H9 (cell line): Measurements from ENCODE around the gene SRGAP3. TPM values are rescaled to one million over a fixed set of nuclear protein-coding genes. Genes with fewer than 3 reads are reported as not detected.

ENCODE experiments used
- DNase-seq: peaks from one replicate; pipeline ENCODE4 v3.0.0-alpha.2; 2017
- H2AFZ ChIP-seq: one replicate; pipeline ENCODE4 v1.6.1; 2013; ENCODE audit warnings: mild to moderate bottlenecking, low read length, control low read depth, moderate library complexity
- H2AK5ac ChIP-seq: 2 replicates; pipeline ENCODE4 v1.6.1; 2013; ENCODE audit warnings: low read length, control low read depth, mixed read lengths; ENCODE audit not compliant: insufficient read length
- H2BK120ac ChIP-seq: one replicate; pipeline ENCODE4 v1.6.1; 2013; ENCODE audit warnings: low read depth, mild to moderate bottlenecking, low read length, control low read depth, inconsistent platforms; ENCODE audit not compliant: poor library complexity, severe bottlenecking
- H2BK12ac ChIP-seq: 2 replicates; pipeline ENCODE4 v1.6.1; 2013; ENCODE audit warnings: low read length, control low read depth, mixed read lengths, low read depth; ENCODE audit not compliant: insufficient read length
- H2BK15ac ChIP-seq: 2 replicates; pipeline ENCODE4 v1.6.1; 2013; ENCODE audit warnings: low read depth, low read length, control low read depth
- H2BK20ac ChIP-seq: one replicate; pipeline ENCODE4 v1.6.1; 2013; ENCODE audit warnings: low read depth, mild to moderate bottlenecking, low read length, control low read depth, inconsistent platforms; ENCODE audit not compliant: poor library complexity, severe bottlenecking
- H2BK5ac ChIP-seq: 2 replicates; pipeline ENCODE4 v1.6.1; 2013; ENCODE audit warnings: low read length, control low read depth, mixed read lengths; ENCODE audit not compliant: insufficient read length
- H3K14ac ChIP-seq: 2 replicates; pipeline ENCODE4 v1.6.1; 2013; ENCODE audit warnings: low read length, control low read depth; ENCODE audit not compliant: insufficient read depth
- H3K18ac ChIP-seq: 2 replicates; pipeline ENCODE4 v1.6.1; 2013; ENCODE audit warnings: low read depth, mild to moderate bottlenecking, mixed read lengths, low read length, control low read depth; ENCODE audit not compliant: insufficient read length
- H3K23ac ChIP-seq: 2 replicates; pipeline ENCODE4 v1.6.1; 2013; ENCODE audit warnings: low read length, control low read depth, mixed read lengths, low read depth; ENCODE audit not compliant: insufficient read length
- H3K23me2 ChIP-seq: 2 replicates; pipeline ENCODE4 v1.6.1; 2013; ENCODE audit warnings: low read depth, mild to moderate bottlenecking, mixed read lengths, low read length, control low read depth; ENCODE audit not compliant: insufficient read length, poor library complexity, severe bottlenecking
- H3K27ac ChIP-seq: 2 replicates; pipeline ENCODE4 v1.5.1; 2013; ENCODE audit warnings: low read length, control low read depth, mixed read lengths, low read depth; ENCODE audit not compliant: insufficient read length
- H3K27me3 ChIP-seq: 2 replicates; pipeline ENCODE4 v1.6.1; 2013; ENCODE audit warnings: low read length, control low read depth, inconsistent platforms; ENCODE audit not compliant: insufficient read depth
- H3K4ac ChIP-seq: 2 replicates; pipeline ENCODE4 v1.6.1; 2013; ENCODE audit warnings: low read depth, mild to moderate bottlenecking, control low read depth, inconsistent platforms, low read length, moderate library complexity
- H3K4me1 ChIP-seq: 2 replicates; pipeline ENCODE4 v1.6.1; 2013; ENCODE audit warnings: low read length, control low read depth, inconsistent platforms; ENCODE audit not compliant: insufficient read depth
- H3K4me2 ChIP-seq: 2 replicates; pipeline ENCODE4 v1.6.1; 2013; ENCODE audit warnings: low read length, control low read depth, mixed read lengths; ENCODE audit not compliant: insufficient read length, insufficient read depth
- H3K56ac ChIP-seq: 2 replicates; pipeline ENCODE4 v1.6.1; 2013; ENCODE audit warnings: low read depth, mild to moderate bottlenecking, mixed read lengths, low read length, control low read depth; ENCODE audit not compliant: insufficient read length
- H3K79me1 ChIP-seq: 2 replicates; pipeline ENCODE4 v1.6.1; 2013; ENCODE audit warnings: low read depth, mild to moderate bottlenecking, moderate library complexity, low read length, control low read depth, inconsistent platforms; ENCODE audit not compliant: insufficient read depth, poor library complexity, severe bottlenecking
- H3K79me2 ChIP-seq: 2 replicates; pipeline ENCODE4 v1.6.1; 2013; ENCODE audit warnings: low read length, control low read depth, inconsistent platforms; ENCODE audit not compliant: insufficient read depth
- H3K9ac ChIP-seq: 2 replicates; pipeline ENCODE4 v1.6.1; 2013; ENCODE audit warnings: low read length, control low read depth, mixed read lengths; ENCODE audit not compliant: insufficient read length; ENCODE audit errors: extremely low read depth
- H3K9me3 ChIP-seq: one replicate; pipeline ENCODE4 v1.6.1; 2013; ENCODE audit warnings: low read depth, low read length, inconsistent platforms; ENCODE audit not compliant: control insufficient read depth
- H3T11ph ChIP-seq: one replicate; pipeline ENCODE4 v1.6.1; 2013; ENCODE audit warnings: mild to moderate bottlenecking, low read length, control low read depth, inconsistent platforms
- H4K20me1 ChIP-seq: one replicate; pipeline ENCODE4 v1.6.1; 2013; ENCODE audit not compliant: control insufficient read depth, insufficient read length, insufficient read depth
- H4K5ac ChIP-seq: 2 replicates; pipeline ENCODE4 v1.6.1; 2013; ENCODE audit warnings: low read depth, mild to moderate bottlenecking, mixed read lengths, low read length, control low read depth; ENCODE audit not compliant: insufficient read length
- H4K8ac ChIP-seq: replicated peaks from 2 replicates; pipeline ENCODE4 v1.6.1; 2013; ENCODE audit warnings: low read length, control low read depth, mixed read lengths, low read depth; ENCODE audit not compliant: insufficient read length
- H4K91ac ChIP-seq: 2 replicates; pipeline ENCODE4 v1.6.1; 2013; ENCODE audit warnings: low read depth, mild to moderate bottlenecking, moderate library complexity, mixed read lengths, low read length, control low read depth; ENCODE audit not compliant: insufficient read length
- H3K27ac Mint-ChIP-seq, 3 experiments: 2 replicates in 2 of 3; 3 replicates in 1 of 3; pipeline ENCODE4 v1.8.0; 2020 to 2021; ENCODE audit warnings: mixed read lengths in 3 of 3, mild to moderate bottlenecking in 1 of 3, moderate library complexity in 1 of 3
- H3K27me3 Mint-ChIP-seq: 2 replicates; pipeline ENCODE4 v1.8.0; 2021; ENCODE audit warnings: low read depth, mild to moderate bottlenecking, moderate library complexity, mixed read lengths
- H3K36me3 Mint-ChIP-seq, 3 experiments: 2 replicates in 2 of 3; 3 replicates in 1 of 3; pipeline ENCODE4 v1.8.0; 2020 to 2021; ENCODE audit warnings: low read depth in 3 of 3, mixed read lengths in 3 of 3; ENCODE audit not compliant: insufficient read depth in 1 of 3
- H3K4me1 Mint-ChIP-seq, 2 experiments: 2 replicates each; pipeline ENCODE4 v1.8.0; 2020; ENCODE audit warnings: mixed read lengths in 2 of 2
- H3K4me3 Mint-ChIP-seq, 2 experiments: 2 replicates in 1 of 2; 3 replicates in 1 of 2; pipeline ENCODE4 v1.8.0; 2020 to 2021; ENCODE audit warnings: mild to moderate bottlenecking in 2 of 2, mixed read lengths in 2 of 2, moderate library complexity in 1 of 2
- H3K9me3 Mint-ChIP-seq, 2 experiments: 2 replicates in 1 of 2; 3 replicates in 1 of 2; pipeline ENCODE4 v1.8.0; 2020; ENCODE audit warnings: mild to moderate bottlenecking in 2 of 2, mixed read lengths in 2 of 2, moderate library complexity in 1 of 2
- CTCF ChIP-seq: fragments of 200-600 bp; sonication (generic); conservative IDR thresholded peaks from 3 replicates; pipeline ENCODE4 v1.8.0; 2021; ENCODE audit warnings: antibody characterized with exemption, mild to moderate bottlenecking
- WGBS: extraction: QIAGEN DNeasy Blood & Tissue Kit; methylation state at CpG from one replicate; pipeline ENCODE4 v1.1.7; 2013; ENCODE audit warnings: missing lambda C conversion rate, low lambda C conversion rate, mixed read lengths; ENCODE audit not compliant: insufficient read length; ENCODE audit errors: extremely low coverage; 5-methylcytosine and 5-hydroxymethylcytosine counted together
- total RNA-seq: library from RNA; stranded (reverse); gene quantifications from 2 replicates; pipeline ENCODE4 v1.2.1, GENCODE V29; 2021

Gene SRGAP3
- total RNA-seq, 1 experiment from 2014 or later, result 3.4 TPM

- Histone ChIP-seq H2BK120ac (no peak overlapping the region), H4K20me1 (no peaks in the 10 kb centered on the region), H3K23me2 (peaks cover 3% of the 10 kb centered on the region), H4K8ac (no peak overlapping the region), H3K9me3 (no peaks in the 10 kb centered on the region), H4K5ac (no peak overlapping the region), H2BK20ac (no peak overlapping the region), H2BK15ac (no peak overlapping the region), H3K18ac (no peak overlapping the region), H3K4me2 (peak overlapping the region; percentile 71), H2BK12ac (no peak overlapping the region), H3K79me2 (no peaks in the 10 kb centered on the region), H3K14ac (peak overlapping the region; percentile 71; the same call in 1 of the 2 replicates), H3K4ac (no peak overlapping the region), H2BK5ac (no peak overlapping the region), H3K9ac (no peak overlapping the region), H3K4me1 (no peaks in the 10 kb centered on the region; the same call in 1 of the 2 replicates), H3K27ac (no peak overlapping the region), H3K56ac (no peak overlapping the region), H2AFZ (no peak overlapping the region), H3K23ac (no peak overlapping the region), H3K27me3 (peaks cover 2% of the 10 kb centered on the region; the same call in 1 of the 2 replicates), H3K79me1 (no peaks in the 10 kb centered on the region), H3T11ph (no peak overlapping the region), H2AK5ac (no peak overlapping the region), H4K91ac (no peak overlapping the region)
- Mint-ChIP-seq H3K27ac (no peak overlapping the region), H3K36me3 (peaks cover 0 to 8% (median 3%) of the 10 kb centered on the region in 3 experiments; a peak in 3 of 7 replicates), H3K27me3 (peaks cover 33% of the 10 kb centered on the region), H3K4me3 (peak overlapping the region; percentile 54 to 66), H3K4me1 (peaks cover 16 to 19% of the 10 kb centered on the region in 2 experiments), H3K9me3 (peaks cover 0 to 8% of the 10 kb centered on the region in 2 experiments; a peak in 4 of 5 replicates)
- peak; percentile 33; the same call in 2 of the 3 replicates for TF ChIP-seq CTCF
- no CpG with 5 or more reads among the region's 6 CpGs for WGBS
- DNase-seq, result no peak
Measured at GRCh38 chr3:9135526-9135925, 113.9 kb downstream of the SRGAP3 start.
